ENCODE measurements around the gene EGFR.

- TF ChIP-seq CTCF (IDR thresholded peaks at IDR 0.05; ENCODE audit: extremely low read depth in 1 of 2, insufficient read depth in 1 of 2, low read depth in 1 of 2, low read length in 2 of 2) (no peak), MYC (IDR thresholded peaks at IDR 0.05; ENCODE audit: low read depth, low read length) (no peak), EZH2 (IDR thresholded peaks at IDR 0.05; ENCODE audit: borderline replicate concordance, low read depth, low read length, severe bottlenecking) (no peak)
These were observed 124.2 kb downstream of the EGFR start for GRCh38 chr7:55142919-55143600.

Data from endothelial cell of umbilical vein (primary cell).